Kidney capillary endothelial cell (primary cell): Measurements from ENCODE around the gene MERTK.
"Not testable (repeated sequence)": the region's sequence is repeated elsewhere in the genome, so short reads cannot be mapped to it uniquely, and the experiment has no call there.

ENCODE experiments used
- DNase-seq: peaks from one replicate; pipeline ENCODE4 v3.0.0-alpha.2; 2018; ENCODE audit warnings: low spot score

The MERTK gene

DNA sequence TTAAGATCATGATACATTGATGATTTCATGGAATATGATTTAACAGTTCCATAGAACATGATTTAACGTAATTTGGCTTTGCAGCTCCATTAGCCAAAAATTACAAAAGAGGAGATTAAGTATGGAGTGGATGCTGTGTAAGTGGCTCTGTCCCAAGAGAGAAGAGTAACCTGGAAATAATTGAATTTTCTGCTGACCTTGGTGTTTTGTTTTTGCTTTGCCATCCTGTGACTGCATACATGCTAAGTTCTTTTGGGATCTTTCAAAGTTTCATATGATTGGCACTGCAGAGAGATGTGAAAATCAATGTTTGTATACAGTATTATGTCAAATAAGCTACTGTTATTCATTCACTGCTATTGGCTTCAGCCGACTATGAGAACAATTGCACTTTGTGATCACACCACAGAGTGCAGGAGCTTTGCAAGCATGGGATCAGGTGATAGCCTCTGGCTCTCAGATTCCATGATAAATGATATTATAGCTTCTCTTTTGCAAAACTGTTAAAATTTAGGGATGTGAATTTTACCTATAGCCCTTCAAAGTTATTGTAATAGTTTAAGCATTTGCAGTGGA, 110.6 kb downstream of the MERTK start:
- DNase-seq: no peak

DNA sequence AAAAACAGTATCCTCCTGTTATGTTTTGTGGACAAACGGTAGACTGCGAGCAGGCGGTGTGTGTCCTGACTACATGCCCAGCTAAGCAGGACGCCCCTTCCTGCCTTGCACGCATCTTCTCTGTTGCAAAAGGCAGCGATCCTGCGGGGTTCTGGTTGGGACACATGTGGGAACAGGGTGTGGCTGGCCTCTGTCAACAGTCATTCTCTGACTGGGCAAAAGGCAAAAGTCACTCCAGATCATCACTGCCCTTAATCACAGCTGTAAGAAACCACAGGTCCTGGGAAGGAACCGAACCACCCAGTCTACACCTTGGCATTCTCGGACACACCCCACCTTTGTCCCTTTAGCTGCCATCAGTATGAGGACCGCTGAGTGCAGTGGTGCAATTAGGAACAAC, 112.3 kb downstream of the MERTK start:
- DNase-seq: no peak

DNA sequence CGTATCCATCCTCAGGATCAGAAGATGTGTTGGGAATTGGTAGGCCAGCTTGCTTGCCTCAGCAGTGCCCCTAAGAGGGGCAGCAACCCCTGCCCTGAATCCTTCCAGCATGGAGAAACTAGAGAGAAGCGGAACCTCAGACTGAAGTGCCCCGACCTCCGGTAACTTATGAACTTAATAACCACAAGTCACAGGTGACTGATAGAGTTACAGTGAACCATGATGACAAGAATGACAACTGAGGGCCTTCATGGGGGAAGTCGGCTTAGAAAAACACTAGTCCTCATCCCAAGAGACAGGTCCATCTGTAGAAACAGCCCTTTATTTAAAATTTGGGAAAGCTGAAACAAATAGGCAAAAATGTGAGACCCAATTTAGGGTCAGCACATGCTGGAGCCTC, 114.1 kb downstream of the MERTK start:
- DNase-seq: no peak

GRCh38 chr2:112018846-112019245, 120.4 kb downstream of the MERTK start:
- no peak for DNase-seq

DNA sequence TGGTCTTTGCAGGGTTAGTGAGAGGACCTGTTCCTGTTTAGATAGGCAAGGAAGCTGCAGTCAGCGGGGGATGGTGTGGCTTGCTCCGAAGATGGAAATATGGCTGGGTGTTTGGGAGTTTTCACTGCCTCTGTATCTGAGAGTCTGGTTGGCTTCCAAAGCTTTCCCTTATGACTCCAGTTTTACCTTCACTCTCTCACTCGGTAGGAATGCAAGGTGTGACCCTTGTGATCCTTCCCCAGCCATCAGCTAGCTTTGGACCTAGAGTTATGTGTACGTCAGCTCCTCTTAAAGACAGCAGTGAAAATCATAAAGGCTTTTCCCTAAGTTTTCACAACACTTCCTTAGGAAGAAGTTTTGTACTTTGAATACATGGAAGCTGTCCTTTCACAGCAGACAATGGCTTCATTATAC, 121.2 kb downstream of the MERTK start:
- no peak for DNase-seq

DNA sequence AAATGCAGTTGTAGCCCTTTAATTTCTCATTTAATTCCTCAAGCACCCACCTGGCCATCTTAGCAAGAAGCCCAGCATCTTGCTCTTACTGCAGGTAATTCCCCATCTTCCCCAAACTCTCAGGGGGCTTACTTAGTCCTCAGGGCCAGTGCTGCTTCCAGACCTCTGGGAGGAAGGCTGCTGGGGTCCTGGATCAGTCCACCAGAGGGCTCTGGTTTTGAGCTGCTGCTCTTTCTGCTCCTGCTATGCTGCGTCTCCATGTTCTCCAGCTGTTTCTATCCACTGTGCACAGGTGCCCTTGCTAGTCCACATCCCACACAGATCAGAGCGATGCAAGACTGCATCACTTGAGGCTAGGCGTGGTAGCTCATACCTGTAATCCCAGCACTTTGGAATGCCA, 122.2 kb downstream of the MERTK start:
- DNase-seq: no peak

- DNase-seq: no peak
These were observed 122.9 kb downstream of the MERTK start for GRCh38 chr2:112021290-112021689.

- no peak for DNase-seq
These were observed 123.4 kb downstream of the MERTK start for GRCh38 chr2:112021781-112022231.

DNA sequence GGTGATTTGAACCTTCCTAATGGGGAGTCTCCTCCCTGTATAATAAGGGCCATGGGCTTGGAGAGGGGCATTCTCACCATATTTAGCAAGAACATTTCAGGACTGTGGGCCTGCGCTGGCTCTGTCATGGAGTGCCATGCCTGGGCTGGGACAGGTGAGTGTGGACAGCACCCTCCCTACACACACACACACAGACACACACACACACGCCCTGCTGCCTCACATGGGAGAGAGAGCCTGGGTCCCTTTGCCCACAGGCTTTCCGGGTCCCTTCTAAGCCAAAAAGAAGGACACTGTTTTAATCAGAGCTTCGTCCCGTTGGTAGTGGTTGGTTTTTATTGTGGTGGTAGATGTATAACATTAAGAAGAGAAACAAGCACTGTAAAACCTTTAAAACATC, 125.3 kb downstream of the MERTK start:
- no peak for DNase-seq

- no peak for DNase-seq
These were observed 125.8 kb downstream of the MERTK start for GRCh38 chr2:112024231-112024630.

GRCh38 chr2:112024896-112025491, 126.6 kb downstream of the MERTK start:
- DNase-seq: no peak

GRCh38 chr2:112026509-112026908, 128.1 kb downstream of the MERTK start:
- DNase-seq: peak; percentile 64

- no peak for DNase-seq
These were observed 129.4 kb downstream of the MERTK start for GRCh38 chr2:112027767-112028166.

DNA sequence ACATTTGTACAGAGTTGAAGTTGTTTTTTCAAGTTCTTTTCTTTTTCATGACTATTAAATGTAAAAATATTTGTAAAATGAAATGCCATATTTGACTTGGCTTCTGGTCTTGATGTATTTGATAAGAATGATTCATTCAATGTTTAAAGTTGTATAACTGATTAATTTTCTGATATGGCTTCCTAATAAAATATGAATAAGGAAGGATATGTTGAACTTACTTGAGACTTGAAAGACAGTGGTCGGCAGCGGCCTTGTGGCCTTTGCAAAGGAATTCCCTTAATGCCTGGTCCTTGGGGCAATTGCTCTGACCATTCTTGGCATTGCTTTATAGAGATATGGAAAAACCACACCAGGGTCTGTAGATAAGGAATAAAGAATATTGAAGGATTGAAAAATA, 130.8 kb downstream of the MERTK start:
- DNase-seq: no peak

GRCh38 chr2:112031473-112032223, 133.2 kb downstream of the MERTK start:
- DNase-seq: no peak

GRCh38 chr2:112032224-112032586, 133.8 kb downstream of the MERTK start:
- DNase-seq: no peak

DNA sequence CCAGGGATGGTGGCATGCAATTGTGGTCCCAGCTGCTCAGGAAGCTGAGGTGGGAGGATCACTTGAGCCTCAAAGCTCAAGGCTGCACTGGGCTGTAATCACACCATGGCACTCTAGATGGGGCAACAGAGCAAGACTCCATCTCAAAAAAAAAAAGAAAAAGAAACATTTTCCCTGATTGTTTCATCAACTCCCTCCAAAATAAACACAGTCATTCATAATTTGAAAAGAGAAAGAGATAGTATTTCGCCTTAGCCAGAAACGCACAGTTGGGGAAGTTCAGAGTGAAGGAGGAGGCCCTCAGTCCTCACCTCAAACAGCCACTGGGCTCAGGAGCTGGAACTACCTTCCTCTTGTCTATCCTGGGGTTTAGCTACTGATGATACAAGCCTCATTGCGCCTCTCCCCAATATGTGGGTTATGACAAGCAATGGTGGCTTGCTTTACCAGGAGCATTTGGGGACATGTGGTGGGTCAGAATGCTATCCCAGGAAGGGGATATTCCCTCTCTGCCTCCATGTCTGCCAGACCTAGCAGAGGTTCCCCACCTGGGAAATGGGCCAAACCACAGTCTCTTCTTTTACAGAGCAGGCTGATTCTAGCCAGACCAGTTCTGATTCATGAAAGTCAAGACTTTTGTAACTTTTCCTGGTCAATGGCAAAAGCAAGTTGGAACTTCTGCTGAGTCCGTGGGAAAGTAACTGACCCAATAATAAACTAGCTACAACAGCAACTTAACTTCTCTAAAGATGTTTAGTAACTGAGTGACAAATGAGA, 134.5 kb downstream of the MERTK start:
- no peak for DNase-seq

DNA sequence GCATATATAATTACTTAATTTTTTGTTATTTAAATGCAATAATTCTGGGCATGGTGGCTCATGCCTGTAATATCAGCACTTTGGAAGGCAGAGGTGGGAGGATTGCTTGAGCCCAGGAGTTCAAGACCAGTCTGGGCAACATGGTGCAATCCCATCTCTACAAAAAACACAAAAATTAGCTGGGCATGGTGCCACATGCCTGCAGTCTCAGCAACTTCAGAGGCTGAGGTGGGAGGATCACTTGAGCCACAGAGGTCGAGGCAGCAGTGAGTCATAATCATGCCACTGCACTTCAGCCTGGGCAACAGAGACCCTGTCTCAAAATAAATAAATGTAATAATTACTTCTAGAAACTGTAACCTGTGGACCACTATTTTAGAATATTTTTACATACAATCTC, 135.2 kb downstream of the MERTK start:
- no peak for DNase-seq

- no peak for DNase-seq
These were observed 136.5 kb downstream of the MERTK start for GRCh38 chr2:112034924-112035323.

GRCh38 chr2:112035786-112036185, 137.4 kb downstream of the MERTK start:
- no peak for DNase-seq

DNA sequence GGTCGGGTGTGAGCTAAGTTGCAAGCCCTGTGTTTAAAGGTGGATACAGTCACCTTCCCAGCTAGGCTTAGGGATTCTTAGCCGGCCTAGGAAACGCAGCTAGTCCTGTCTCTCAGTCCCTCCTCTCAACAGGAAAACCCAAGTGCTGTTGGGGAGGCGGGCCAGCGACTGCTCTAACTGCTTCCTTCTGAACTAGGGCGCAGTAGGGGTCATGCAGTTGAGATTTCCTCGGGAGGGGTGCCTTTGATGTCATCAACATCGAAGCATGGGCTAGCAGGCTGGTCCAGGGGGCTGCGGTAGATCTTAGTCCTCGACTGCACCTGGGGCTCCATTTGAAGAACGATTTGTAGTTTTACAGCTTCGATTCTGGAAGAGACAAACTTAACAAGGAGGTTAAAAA, 141.1 kb downstream of the MERTK start:
- not testable (repeated sequence) for DNase-seq

- DNase-seq: not testable (repeated sequence)
These were observed 141.7 kb downstream of the MERTK start for GRCh38 chr2:112040066-112040465.

GRCh38 chr2:112041460-112041859, 143.1 kb downstream of the MERTK start:
- not testable (repeated sequence) for DNase-seq
